Transverse colon (tissue), 3 donors: ENCODE results near the gene VAC14.

ENCODE experiments used
- CTCF ChIP-seq, 5 experiments: fragments of 200-600 bp in 3 of 5; fragments of 450-650 bp in 2 of 5; sonication (generic) in 3 of 5; IDR thresholded peaks; 1 replicate in 2 of 5; 2 replicates in 3 of 5; pipeline ENCODE4 v1.5.1; 2016 to 2017; ENCODE audit warnings: antibody characterized with exemption in 5 of 5, inconsistent platforms in 3 of 5, mild to moderate bottlenecking in 2 of 5, moderate library complexity in 1 of 5
- POLR2A ChIP-seq: fragments of 450-650 bp; IDR thresholded peaks from one replicate; pipeline ENCODE4 v1.6.1; 2016; ENCODE audit warnings: antibody characterized with exemption, mild to moderate bottlenecking, moderate library complexity

DNA sequence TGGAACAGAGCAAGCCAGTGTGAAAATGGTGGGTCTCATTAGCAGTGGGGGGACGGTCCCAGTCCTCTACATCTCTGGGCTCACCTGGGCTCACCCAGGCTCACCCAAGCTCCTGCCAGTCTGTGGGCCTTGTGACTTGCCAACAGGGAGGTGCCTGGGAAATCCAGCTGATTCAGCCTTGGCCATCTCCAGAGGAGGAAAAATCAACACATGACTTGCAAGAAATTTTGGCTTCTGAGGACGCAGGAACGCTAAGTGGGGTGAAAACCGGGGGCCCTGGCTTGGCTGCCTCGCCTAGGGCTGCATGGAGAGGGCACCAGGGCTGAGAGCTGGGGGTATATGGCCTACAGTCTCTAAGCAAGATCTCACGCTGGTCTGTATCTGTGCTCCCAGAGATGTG, 47.7 kb downstream of the VAC14 start:
- TF ChIP-seq CTCF (IDR thresholded peaks at IDR 0.05) (no peak), POLR2A (no peak)
